Osteocyte (in vitro differentiated cells): ENCODE results near the gene NFYA. TPM values are rescaled to one million over a fixed set of nuclear protein-coding genes. Genes with fewer than 3 reads are reported as not detected.

ENCODE experiments used
- DNase-seq: peaks from one replicate; pipeline ENCODE4 v3.0.0; 2021; ENCODE audit warnings: mixed read lengths; ENCODE audit not compliant: unreplicated experiment; ENCODE audit errors: extremely low spot score
- H3K27ac Mint-ChIP-seq: one replicate; pipeline ENCODE4 v1.8.0; 2021; ENCODE audit warnings: mild to moderate bottlenecking, mixed read lengths; ENCODE audit not compliant: unreplicated experiment
- H3K27me3 Mint-ChIP-seq: one replicate; pipeline ENCODE4 v1.8.0; 2021; ENCODE audit warnings: mixed read lengths; ENCODE audit not compliant: unreplicated experiment
- H3K36me3 Mint-ChIP-seq: one replicate; pipeline ENCODE4 v1.8.0; 2021; ENCODE audit warnings: mixed read lengths; ENCODE audit not compliant: unreplicated experiment
- H3K4me1 Mint-ChIP-seq: one replicate; pipeline ENCODE4 v1.8.0; 2021; ENCODE audit warnings: mixed read lengths; ENCODE audit not compliant: unreplicated experiment
- H3K4me3 Mint-ChIP-seq: one replicate; pipeline ENCODE4 v1.8.0; 2021; ENCODE audit warnings: mild to moderate bottlenecking, moderate library complexity, mixed read lengths; ENCODE audit not compliant: unreplicated experiment
- H3K9me3 Mint-ChIP-seq: one replicate; pipeline ENCODE4 v1.8.0; 2021; ENCODE audit warnings: mixed read lengths; ENCODE audit not compliant: unreplicated experiment
- total RNA-seq: library from RNA; stranded (reverse); gene quantifications from 2 replicates; pipeline ENCODE4 v1.2.1, GENCODE V29; 2021
- TF ChIP-seq, protein P1 (sequence below): fragments of 200-600 bp; sonication (generic); IDR thresholded peaks from 2 replicates; pipeline ENCODE4 v1.5.0; 2021; ENCODE audit warnings: antibody characterized with exemption, mild to moderate bottlenecking, moderate library complexity

The NFYA gene
- total RNA-seq, 1 donor from 2014 or later = 26.9 TPM

DNA sequence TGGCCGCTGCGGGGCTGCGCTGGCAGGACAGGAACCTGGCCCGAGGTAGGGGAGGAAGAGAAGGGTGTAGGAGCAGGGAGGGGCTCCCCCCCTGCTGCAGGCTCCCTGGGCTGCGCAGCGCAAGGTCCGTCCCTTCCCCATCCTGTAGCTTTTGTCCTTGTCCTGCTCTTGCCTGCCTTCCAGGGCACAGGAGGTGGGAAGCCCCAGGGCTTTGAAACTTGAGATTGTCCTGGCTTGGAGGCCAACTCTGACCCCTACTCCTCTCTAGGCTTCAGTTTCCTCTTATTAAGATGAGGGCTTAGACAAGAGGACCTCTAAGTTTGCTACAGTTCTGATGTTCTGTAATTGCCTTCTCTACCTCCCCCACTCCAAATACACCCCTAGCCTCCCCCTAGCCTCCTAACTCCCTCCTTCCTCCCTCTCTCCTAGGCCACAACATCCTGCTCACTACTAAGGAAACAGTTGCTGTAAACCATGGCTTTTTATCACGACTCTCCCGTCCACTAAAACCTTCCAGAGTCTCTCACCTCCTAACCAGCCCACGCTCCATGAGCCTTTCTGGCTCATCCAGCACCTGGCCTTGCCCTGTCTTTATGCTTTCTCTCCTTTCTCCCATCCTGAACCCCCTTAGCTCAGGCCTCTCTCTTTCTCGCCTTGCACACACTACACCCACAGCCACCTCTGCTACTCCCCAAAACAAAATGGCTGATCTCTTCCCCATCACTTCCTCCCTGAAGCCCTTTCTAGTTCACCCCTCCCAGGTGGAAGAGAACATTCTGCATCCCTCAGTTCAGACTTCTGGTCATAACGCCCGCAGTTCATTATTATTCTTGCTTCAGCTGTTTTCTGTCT is 44.0 kb upstream of the NFYA start:
- TF ChIP-seq, protein P1, sequence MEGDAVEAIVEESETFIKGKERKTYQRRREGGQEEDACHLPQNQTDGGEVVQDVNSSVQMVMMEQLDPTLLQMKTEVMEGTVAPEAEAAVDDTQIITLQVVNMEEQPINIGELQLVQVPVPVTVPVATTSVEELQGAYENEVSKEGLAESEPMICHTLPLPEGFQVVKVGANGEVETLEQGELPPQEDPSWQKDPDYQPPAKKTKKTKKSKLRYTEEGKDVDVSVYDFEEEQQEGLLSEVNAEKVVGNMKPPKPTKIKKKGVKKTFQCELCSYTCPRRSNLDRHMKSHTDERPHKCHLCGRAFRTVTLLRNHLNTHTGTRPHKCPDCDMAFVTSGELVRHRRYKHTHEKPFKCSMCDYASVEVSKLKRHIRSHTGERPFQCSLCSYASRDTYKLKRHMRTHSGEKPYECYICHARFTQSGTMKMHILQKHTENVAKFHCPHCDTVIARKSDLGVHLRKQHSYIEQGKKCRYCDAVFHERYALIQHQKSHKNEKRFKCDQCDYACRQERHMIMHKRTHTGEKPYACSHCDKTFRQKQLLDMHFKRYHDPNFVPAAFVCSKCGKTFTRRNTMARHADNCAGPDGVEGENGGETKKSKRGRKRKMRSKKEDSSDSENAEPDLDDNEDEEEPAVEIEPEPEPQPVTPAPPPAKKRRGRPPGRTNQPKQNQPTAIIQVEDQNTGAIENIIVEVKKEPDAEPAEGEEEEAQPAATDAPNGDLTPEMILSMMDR = no peak
- peaks cover 4% of the 10 kb centered on the region for H3K27me3 Mint-ChIP-seq
- H3K36me3 Mint-ChIP-seq = no peaks in the 10 kb centered on the region
- peak overlapping the region; percentile 80 for H3K27ac Mint-ChIP-seq
- H3K4me3 Mint-ChIP-seq = peak overlapping the region; percentile 82
- H3K9me3 Mint-ChIP-seq = no peaks in the 10 kb centered on the region
- H3K4me1 Mint-ChIP-seq = peaks cover 25% of the 10 kb centered on the region
- DNase-seq = no peak

- Mint-ChIP-seq H3K9me3 (no peaks in the 10 kb centered on the region), H3K4me1 (peaks cover 13% of the 10 kb centered on the region), H3K36me3 (no peaks in the 10 kb centered on the region), H3K4me3 (no peak overlapping the region), H3K27me3 (peaks cover 16% of the 10 kb centered on the region), H3K27ac (no peak overlapping the region)
- no peak for DNase-seq
- TF ChIP-seq, protein P1 = no peak
These were observed 39.9 kb upstream of the NFYA start for GRCh38 chr6:41032830-41033229.

DNA sequence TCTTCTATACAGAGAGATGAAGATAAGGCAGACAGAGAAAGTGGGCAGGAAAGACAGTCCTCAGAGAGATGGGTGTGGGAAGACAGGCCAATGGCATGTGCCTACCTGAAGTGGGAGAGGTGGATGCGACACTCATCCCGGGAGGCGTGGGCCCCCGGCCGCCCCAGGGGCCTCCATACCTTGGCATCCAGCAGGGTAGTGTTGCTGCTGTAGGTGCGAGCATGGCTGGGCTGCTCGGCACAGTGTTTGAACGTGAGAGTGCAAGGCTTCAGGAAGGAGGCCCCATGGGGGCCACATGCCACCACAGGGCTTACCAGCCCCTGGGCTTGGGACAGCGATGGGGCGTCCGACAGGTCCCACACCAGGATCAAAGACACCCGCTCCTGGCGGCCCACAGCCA is 39.0 kb upstream of the NFYA start:
- no peak overlapping the region for H3K27ac Mint-ChIP-seq
- no peaks in the 10 kb centered on the region for H3K9me3 Mint-ChIP-seq
- no peak for DNase-seq
- TF ChIP-seq, protein P1 = no peak
- no peak overlapping the region for H3K4me3 Mint-ChIP-seq
- no peaks in the 10 kb centered on the region for H3K36me3 Mint-ChIP-seq
- peaks cover 5% of the 10 kb centered on the region for H3K4me1 Mint-ChIP-seq
- peaks cover 21% of the 10 kb centered on the region for H3K27me3 Mint-ChIP-seq

DNA sequence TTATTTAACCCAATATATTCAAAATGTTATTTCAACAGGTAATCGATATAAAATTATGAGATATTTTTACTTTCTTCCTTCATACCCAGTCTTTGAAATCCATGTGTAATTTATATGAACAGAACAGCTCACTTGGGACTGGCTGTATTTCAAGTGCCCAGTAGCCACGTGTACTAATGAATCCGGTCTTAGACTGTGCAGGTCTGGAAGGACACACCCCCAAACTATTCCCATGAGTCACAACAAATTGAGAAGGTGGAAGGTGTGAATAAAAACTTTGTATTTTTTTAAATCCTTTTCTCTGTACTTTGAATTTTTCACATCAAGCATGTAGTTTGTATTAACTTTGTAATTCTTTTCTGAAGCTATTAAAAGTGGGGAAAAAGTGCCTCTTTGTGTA is 36.6 kb upstream of the NFYA start:
- TF ChIP-seq, protein P1 = no peak
- Mint-ChIP-seq H3K36me3 (no peaks in the 10 kb centered on the region), H3K4me1 (peaks cover 6% of the 10 kb centered on the region), H3K27ac (no peak overlapping the region), H3K9me3 (no peaks in the 10 kb centered on the region), H3K27me3 (peaks cover 24% of the 10 kb centered on the region), H3K4me3 (no peak overlapping the region)
- no peak for DNase-seq

GRCh38 chr6:41036601-41037000 is 36.2 kb upstream of the NFYA start:
- TF ChIP-seq, protein P1 = no peak
- peaks cover 23% of the 10 kb centered on the region for H3K27me3 Mint-ChIP-seq
- no peak overlapping the region for H3K4me3 Mint-ChIP-seq
- H3K9me3 Mint-ChIP-seq = no peaks in the 10 kb centered on the region
- H3K36me3 Mint-ChIP-seq = no peaks in the 10 kb centered on the region
- DNase-seq = no peak
- H3K27ac Mint-ChIP-seq = no peak overlapping the region
- H3K4me1 Mint-ChIP-seq = peaks cover 6% of the 10 kb centered on the region
